Spleen (tissue), 7 donors: Measurements from ENCODE around the gene DCTN1.

Experiments used
- POLR2A ChIP-seq, 3 donors: fragments of 450-650 bp; IDR thresholded peaks; one replicate each; pipeline ENCODE4 v1.5.1; 2017; ENCODE audit warnings: antibody characterized with exemption in 3 of 3, mild to moderate bottlenecking in 1 of 3
- POLR2AphosphoS5 ChIP-seq, 3 donors: sonication (generic); formaldehyde crosslinking; IDR thresholded peaks; one replicate each; pipeline ENCODE4 v1.5.1; 2017; ENCODE audit warnings: antibody characterized with exemption in 3 of 3
- TF ChIP-seq, protein P1 (sequence below), 11 experiments: fragments of 200-600 bp in 7 of 11; fragments of 450-650 bp in 4 of 11; sonication (generic) in 4 of 11; IDR thresholded peaks in 8 of 11; conservative IDR thresholded peaks in 3 of 11; 1 replicate in 7 of 11; 2 replicates in 4 of 11; pipeline versions ENCODE4 v1.4.0 to v1.8.0; 2016 to 2021; ENCODE audit warnings: antibody characterized with exemption in 11 of 11, inconsistent platforms in 4 of 11, mild to moderate bottlenecking in 1 of 11
- donor health status: DM: no; HTN: no; CAD: no; lungs with moderate emphysema.
- donor health status: DM: no; HTN: no; CAD: no.
- donor health status: DM: no; HTN: no; CAD: no.

DNA sequence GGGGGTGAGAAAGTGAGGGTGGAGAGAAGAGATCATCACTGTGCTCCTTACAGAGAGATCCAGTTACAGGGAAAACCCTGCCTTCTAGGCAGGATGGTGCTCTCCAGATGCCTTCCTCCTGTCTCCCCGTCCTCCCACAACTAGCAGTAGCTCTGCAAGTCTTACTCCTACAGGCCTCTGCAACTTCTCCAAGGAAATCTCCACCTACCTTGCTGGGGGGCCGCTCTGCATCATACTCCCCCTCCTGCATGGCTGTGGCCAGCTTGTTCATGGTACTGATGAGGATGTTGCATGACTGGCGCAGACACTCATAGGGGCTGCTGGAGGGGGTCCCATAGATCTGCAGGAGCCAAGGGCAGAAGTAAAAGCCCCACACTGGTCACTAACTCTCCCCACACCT is 14.1 kb downstream of the DCTN1 start:
- TF ChIP-seq, protein P1, sequence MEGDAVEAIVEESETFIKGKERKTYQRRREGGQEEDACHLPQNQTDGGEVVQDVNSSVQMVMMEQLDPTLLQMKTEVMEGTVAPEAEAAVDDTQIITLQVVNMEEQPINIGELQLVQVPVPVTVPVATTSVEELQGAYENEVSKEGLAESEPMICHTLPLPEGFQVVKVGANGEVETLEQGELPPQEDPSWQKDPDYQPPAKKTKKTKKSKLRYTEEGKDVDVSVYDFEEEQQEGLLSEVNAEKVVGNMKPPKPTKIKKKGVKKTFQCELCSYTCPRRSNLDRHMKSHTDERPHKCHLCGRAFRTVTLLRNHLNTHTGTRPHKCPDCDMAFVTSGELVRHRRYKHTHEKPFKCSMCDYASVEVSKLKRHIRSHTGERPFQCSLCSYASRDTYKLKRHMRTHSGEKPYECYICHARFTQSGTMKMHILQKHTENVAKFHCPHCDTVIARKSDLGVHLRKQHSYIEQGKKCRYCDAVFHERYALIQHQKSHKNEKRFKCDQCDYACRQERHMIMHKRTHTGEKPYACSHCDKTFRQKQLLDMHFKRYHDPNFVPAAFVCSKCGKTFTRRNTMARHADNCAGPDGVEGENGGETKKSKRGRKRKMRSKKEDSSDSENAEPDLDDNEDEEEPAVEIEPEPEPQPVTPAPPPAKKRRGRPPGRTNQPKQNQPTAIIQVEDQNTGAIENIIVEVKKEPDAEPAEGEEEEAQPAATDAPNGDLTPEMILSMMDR (IDR thresholded peaks at IDR 0.05 in 8 of 11, conservative IDR thresholded peaks at IDR 0.05 in 3 of 11), result no peak
- TF ChIP-seq POLR2AphosphoS5 (IDR thresholded peaks at IDR 0.05) (no peak), POLR2A (IDR thresholded peaks at IDR 0.05) (no peak)
